Hepatic stellate cell (primary cell): Measurements from ENCODE around the gene ANGPTL7.
"Not testable (repeated sequence)": the region's sequence is repeated elsewhere in the genome, so short reads cannot be mapped to it uniquely, and the experiment has no call there.

ENCODE experiments used
- DNase-seq: peaks from one replicate; pipeline ENCODE4 v3.0.0; 2011; ENCODE audit warnings: low spot score

The ANGPTL7 gene

GRCh38 chr1:11188858-11189451, at the start of gene ANGPTL7:
ANGPTL7 (plus strand) TSS chr1:11189355; CDS start chr1:11189580, 225 bp downstream.
- DNase-seq: no peak

- DNase-seq: no peak
These were observed 46.4 kb upstream of the ANGPTL7 start for GRCh38 chr1:11142618-11143391.

- DNase-seq: no peak
These were observed 45.8 kb upstream of the ANGPTL7 start for GRCh38 chr1:11143401-11143800.

- no peak for DNase-seq
These were observed 45.2 kb upstream of the ANGPTL7 start for GRCh38 chr1:11143907-11144306.

GRCh38 chr1:11144570-11145256, 44.4 kb upstream of the ANGPTL7 start:
- no peak for DNase-seq

- DNase-seq: no peak
These were observed 43.4 kb upstream of the ANGPTL7 start for GRCh38 chr1:11145741-11146140.

- no peak for DNase-seq
These were observed 41.9 kb upstream of the ANGPTL7 start for GRCh38 chr1:11147197-11147770.

- DNase-seq: no peak
These were observed 38.8 kb upstream of the ANGPTL7 start for GRCh38 chr1:11150326-11150725.

GRCh38 chr1:11151114-11151513, 38.0 kb upstream of the ANGPTL7 start:
- DNase-seq: no peak

- no peak for DNase-seq
These were observed 37.1 kb upstream of the ANGPTL7 start for GRCh38 chr1:11151826-11152612.

GRCh38 chr1:11152755-11153154, 36.4 kb upstream of the ANGPTL7 start:
- no peak for DNase-seq

GRCh38 chr1:11153184-11153583, 36.0 kb upstream of the ANGPTL7 start:
- no peak for DNase-seq

- DNase-seq: no peak
These were observed 32.7 kb upstream of the ANGPTL7 start for GRCh38 chr1:11156441-11156840.

GRCh38 chr1:11156963-11157362, 32.2 kb upstream of the ANGPTL7 start:
- DNase-seq: no peak

- no peak for DNase-seq
These were observed 31.8 kb upstream of the ANGPTL7 start for GRCh38 chr1:11157394-11157793.

- DNase-seq: no peak
These were observed 31.3 kb upstream of the ANGPTL7 start for GRCh38 chr1:11157867-11158266.

- DNase-seq: no peak
These were observed 30.9 kb upstream of the ANGPTL7 start for GRCh38 chr1:11158291-11158690.

- peak; percentile 87 for DNase-seq
These were observed 30.3 kb upstream of the ANGPTL7 start for GRCh38 chr1:11158720-11159321.

GRCh38 chr1:11162752-11163151, 26.4 kb upstream of the ANGPTL7 start:
- DNase-seq: not testable (repeated sequence)

- not testable (repeated sequence) for DNase-seq
These were observed 22.4 kb upstream of the ANGPTL7 start for GRCh38 chr1:11166744-11167143.

GRCh38 chr1:11168731-11169130, 20.4 kb upstream of the ANGPTL7 start:
- DNase-seq: no peak

- DNase-seq: no peak
These were observed 20.0 kb upstream of the ANGPTL7 start for GRCh38 chr1:11169202-11169601.
